K562 (cell line): ENCODE measurements around the gene UBAP2. TPM values are rescaled to one million over a fixed set of nuclear protein-coding genes. Genes with fewer than 3 reads are reported as not detected.

Experiments
- ATAC-seq: fragments of 200-7000 bp; cut with Tn5 transposase; 3 replicates; pipeline ENCODE4 v1.9.1; 2020; ENCODE audit warnings: moderate library complexity
- BruUV-seq: library from RNA; stranded (reverse); fragments of 400-500 nt; replicated peaks from 2 replicates; lab custom pipeline; 2021; lab: Mats Ljungman, UMichigan
- CTCF ChIA-PET: fragments of 300-600 bp; formaldehyde crosslinking; extraction: SDS; loops from one replicate; lab custom pipeline; 2021; ENCODE audit warnings: low intra/inter-chr PET ratio; lab: Yijun Ruan, JAX
- POLR2A ChIA-PET: fragments of 300-600, 350-650 bp; sonication (Branson Sonifier 250); formaldehyde crosslinking; extraction: SDS; loops from one replicate; lab custom pipeline; 2021; ENCODE audit warnings: antibody characterized with exemption, inconsistent platforms; lab: Yijun Ruan, JAX
- DNase-seq, 4 experiments: peaks; one replicate each; pipeline versions ENCODE4 v3.0.0 to v3.0.0-alpha.2; 2011 to 2018; ENCODE audit warnings: low spot score in 3 of 4, mixed read lengths in 3 of 4; ENCODE audit errors: extremely low read depth in 1 of 4
- FAIRE-seq: peaks from 2 replicates; lab custom pipeline; 2011; peaks lifted over from hg19 to GRCh38; lab: Jason Lieb, UNC
- H2AFZ ChIP-seq: 2 replicates; pipeline ENCODE4 v1.6.0; 2011; ENCODE audit warnings: low read depth, low read length, control low read depth, inconsistent platforms
- H3K27ac ChIP-seq: fragments of 200-600 bp; 3 replicates; pipeline ENCODE4 v1.8.0; 2011; ENCODE audit warnings: low read depth, mild to moderate bottlenecking, control low read depth, inconsistent platforms, low read length, moderate library complexity, mixed read lengths; ENCODE audit errors: extremely low read depth
- H3K27me3 ChIP-seq, 2 experiments: fragments of 300-600 bp in 1 of 2; 2 replicates in 1 of 2; 3 replicates in 1 of 2; pipeline versions ENCODE4 v1.6.0 to v1.8.0; 2011; ENCODE audit warnings: inconsistent platforms in 2 of 2, low read length in 2 of 2, mild to moderate bottlenecking in 1 of 2, mixed read lengths in 1 of 2, moderate library complexity in 1 of 2; ENCODE audit not compliant: control insufficient read depth in 2 of 2, insufficient read depth in 2 of 2
- H3K36me3 ChIP-seq: fragments of 300-600 bp; 3 replicates; pipeline ENCODE4 v1.8.0; 2011; ENCODE audit warnings: mild to moderate bottlenecking, low read length, inconsistent platforms; ENCODE audit not compliant: control insufficient read depth, insufficient read depth
- H3K4me1 ChIP-seq, 2 experiments: fragments of 200-600 bp in 1 of 2; replicated peaks in 1 of 2; 2 replicates in 1 of 2; 3 replicates in 1 of 2; pipeline versions ENCODE4 v1.5.1 to v1.8.0; 2011; ENCODE audit warnings: inconsistent platforms in 2 of 2, low read length in 2 of 2, mild to moderate bottlenecking in 1 of 2, mixed read lengths in 1 of 2, moderate library complexity in 1 of 2; ENCODE audit not compliant: control insufficient read depth in 2 of 2, insufficient read depth in 2 of 2
- H3K4me2 ChIP-seq: 2 replicates; pipeline ENCODE4 v1.6.1; 2011; ENCODE audit warnings: low read length, control low read depth, inconsistent platforms, mixed read lengths; ENCODE audit not compliant: insufficient read depth
- H3K4me3 ChIP-seq: fragments of 200-600 bp; sonication (generic), shearing (Covaris generic); 2 replicates; pipeline ENCODE4 v1.5.1; 2016; ENCODE audit warnings: control low read depth, inconsistent platforms
- H3K79me2 ChIP-seq: fragments of 200-600 bp; 3 replicates; pipeline ENCODE4 v1.8.0; 2011; ENCODE audit warnings: low read length, inconsistent platforms; ENCODE audit not compliant: control insufficient read depth, insufficient read depth
- H3K9ac ChIP-seq, 2 experiments: 2 replicates each; pipeline versions ENCODE4 v1.6.0 to v1.6.1; 2011; ENCODE audit warnings: low read depth in 2 of 2, low read length in 2 of 2, control low read depth in 1 of 2, inconsistent platforms in 1 of 2, mild to moderate bottlenecking in 1 of 2, mixed read lengths in 1 of 2; ENCODE audit not compliant: insufficient read depth in 1 of 2
- H3K9me1 ChIP-seq: one replicate; pipeline ENCODE4 v1.6.0; 2011; ENCODE audit warnings: inconsistent platforms, mild to moderate bottlenecking, low read length, moderate library complexity; ENCODE audit not compliant: control insufficient read depth, insufficient read depth
- H3K9me3 ChIP-seq: replicated peaks from 2 replicates; pipeline ENCODE4 v1.5.1; 2011; ENCODE audit warnings: low read depth, low read length, inconsistent platforms; ENCODE audit not compliant: control insufficient read depth, insufficient read depth
- H4K20me1 ChIP-seq: replicated peaks from 2 replicates; pipeline ENCODE4 v1.6.1; 2011; ENCODE audit warnings: low read length, inconsistent platforms, mixed read lengths; ENCODE audit not compliant: control insufficient read depth, insufficient read depth
- CBX3 ChIP-seq, 2 experiments: IDR thresholded peaks; 1 replicate in 1 of 2; 2 replicates in 1 of 2; pipeline ENCODE4 v1.6.1; 2012; ENCODE audit warnings: inconsistent platforms in 2 of 2, low read length in 2 of 2, borderline replicate concordance in 1 of 2, control low read depth in 1 of 2
- HOXB6 ChIP-seq: fragments of 250-450 bp; sonication (Bioruptor Pico); IDR thresholded peaks from 2 replicates; pipeline ENCODE4 v1.5.1; 2022; ENCODE audit warnings: mild to moderate bottlenecking, borderline replicate concordance
- SAP30 ChIP-seq: fragments of 200-600 bp; sonication (generic); IDR thresholded peaks from 2 replicates; pipeline ENCODE4 v1.6.1; 2012; ENCODE audit warnings: borderline replicate concordance, low read depth, mild to moderate bottlenecking, moderate library complexity, low read length, control low read depth, inconsistent platforms; ENCODE audit not compliant: insufficient read depth, poor library complexity, severe bottlenecking
- ZNF134 ChIP-seq: fragments of 250-450 bp; sonication (Bioruptor Pico); conservative IDR thresholded peaks from 2 replicates; pipeline ENCODE4 v1.4.0; 2020
- ZZZ3 ChIP-seq: fragments of 450-650 bp; IDR thresholded peaks from 2 replicates; pipeline ENCODE4 v1.6.1; 2016; ENCODE audit warnings: antibody characterized with exemption, mild to moderate bottlenecking, moderate library complexity
- WGBS: fragments of 100-300 bp; shearing (Covaris generic); methylation state at CpG from one replicate; pipeline ENCODE4 v1.1.6; 2016; ENCODE audit warnings: low coverage, mixed read lengths; ENCODE audit not compliant: insufficient coverage; ENCODE audit errors: missing lambda C conversion rate; 5-methylcytosine and 5-hydroxymethylcytosine counted together
- in situ Hi-C: fragments of 300-500 bp; cut with MboI; formaldehyde crosslinking; loops from 4 replicates; pipeline ENCODE4 v1.15.0; 2018; ENCODE audit warnings: inconsistent platforms, mixed read lengths
- intact Hi-C: fragments of 100-400 bp; cut with micrococcal nuclease; formaldehyde crosslinking; loops from 2 replicates; pipeline ENCODE4 v1.14.2; 2022
- polyA plus RNA-seq, 8 experiments: library from polyadenylated mRNA; depleted of rRNA in 4 of 8; stranded (reverse) in 5 of 8; unstranded in 3 of 8; fragments of >200 nt; fragmentation: Nextera tagmentation in 2 of 8; fragmentation: Illumina TruSeq in 1 of 8; extraction: Ambion mirVana in 2 of 8; extraction: Trizol in 1 of 8; gene quantifications; 2 replicates each; pipeline versions ENCODE4 v1.2.1 to v1.2.3, GENCODE V29; 2011 to 2014; ENCODE audit warnings: inconsistent platforms in 1 of 8, missing spikeins in 1 of 8
- total RNA-seq, 7 experiments: library from RNA; depleted of rRNA in 6 of 7; stranded (reverse); fragments of >200 nt in 6 of 7; fragmentation: Illumina TruSeq in 2 of 7; extraction: Trizol in 2 of 7; gene quantifications; 2 replicates each; pipeline versions ENCODE4 v1.2.1 to v1.2.3, GENCODE V29; 2011 to 2021; ENCODE audit warnings: low replicate concordance in 1 of 7
- TF ChIP-seq, protein P1 (sequence below): IDR thresholded peaks from 3 replicates; pipeline ENCODE4 v1.6.1; 2011; ENCODE audit warnings: borderline replicate concordance, mild to moderate bottlenecking; ENCODE audit not compliant: insufficient read length, insufficient read depth
- TF ChIP-seq, protein P2 (sequence below): sonication (generic); formaldehyde crosslinking; IDR thresholded peaks from 2 replicates; pipeline ENCODE4 v1.8.0; 2022; ENCODE audit warnings: mild to moderate bottlenecking, low read depth, missing genetic modification reagents
- TF ChIP-seq, protein P3 (sequence below), 2 experiments: IDR thresholded peaks; 2 replicates each; pipeline ENCODE4 v1.6.1; 2011; ENCODE audit warnings: borderline replicate concordance in 1 of 2, control low read depth in 1 of 2, low read depth in 1 of 2, low read length in 1 of 2, mild to moderate bottlenecking in 1 of 2, mixed read lengths in 1 of 2, moderate library complexity in 1 of 2; ENCODE audit not compliant: insufficient read depth in 1 of 2, insufficient read length in 1 of 2, poor library complexity in 1 of 2, severe bottlenecking in 1 of 2; ENCODE audit errors: extremely low read depth in 1 of 2
- TF ChIP-seq, protein P4 (sequence below): sonication (generic); formaldehyde crosslinking; IDR thresholded peaks from 2 replicates; pipeline ENCODE4 v1.8.1; 2023; ENCODE audit warnings: mild to moderate bottlenecking, missing genetic modification reagents
- TF ChIP-seq, protein P5 (sequence below): fragments of 250-450 bp; sonication (Bioruptor Pico); IDR thresholded peaks from 2 replicates; pipeline ENCODE4 v1.5.1; 2021; ENCODE audit warnings: mild to moderate bottlenecking

UBAP2 gene
- total and polyA plus RNA-seq, 9 of the 15 experiments (the other 6 are each of a cell fraction or from before 2014, with no cell fraction given) = 8.7 to 47.9 (median 18.7) TPM

DNA sequence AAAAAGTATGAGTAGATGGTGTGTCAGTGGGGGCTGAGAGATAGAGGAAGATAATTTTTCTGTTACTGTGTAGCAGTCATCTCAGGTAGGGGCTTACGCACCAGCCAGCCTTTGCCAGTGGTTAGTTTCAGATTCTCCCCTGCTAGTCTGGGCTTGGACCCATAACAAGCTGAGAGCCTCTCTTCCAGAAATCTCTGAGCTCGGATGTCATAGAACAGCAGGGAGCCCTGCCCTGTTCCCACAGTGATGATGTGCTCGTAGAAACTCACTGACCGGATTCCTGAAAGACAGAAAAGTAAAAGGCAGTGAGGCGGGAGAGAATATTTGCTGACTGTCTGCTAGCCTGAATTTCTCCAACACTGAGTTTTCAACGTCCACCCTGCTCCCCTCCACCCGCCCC lies 40.6 kb upstream of the UBAP2 start:
- WGBS = 92% methylated on average over 6 of the region's 7 CpGs
- POLR2A ChIA-PET = no interaction called here
- Histone ChIP-seq H3K27ac (no peak overlapping the region), H3K4me2 (no peak overlapping the region), H3K27me3 (no peaks in the 10 kb centered on the region), H4K20me1 (0 out of 2 replicates have a peak, but pooled peaks cover 3% of the 10 kb centered on the region), H2AFZ (no peak overlapping the region), H3K4me3 (no peak overlapping the region), H3K79me2 (no peaks in the 10 kb centered on the region), H3K9ac (no peak overlapping the region), H3K9me1 (peaks cover 3% of the 10 kb centered on the region), H3K4me1 (no peaks in the 10 kb centered on the region), H3K36me3 (peaks cover 74% of the 10 kb centered on the region; the same call in 2 of the 3 replicates), H3K9me3 (no peaks in the 10 kb centered on the region)
- FAIRE-seq (no peak), DNase-seq (no peak), ATAC-seq (no peak)
- in situ Hi-C loops = loop anchor here (5.0 kb wide), 1 partner anchor 73 kb away; no protein-coding TSS in a partner anchor
- CTCF ChIA-PET = no interaction called here
- intact Hi-C loops = loop anchor here (10.0 kb wide), 1 partner anchor 165 kb away; no protein-coding TSS in a partner anchor
- no TSS peak for BruUV-seq
- TF ChIP-seq, protein P1, sequence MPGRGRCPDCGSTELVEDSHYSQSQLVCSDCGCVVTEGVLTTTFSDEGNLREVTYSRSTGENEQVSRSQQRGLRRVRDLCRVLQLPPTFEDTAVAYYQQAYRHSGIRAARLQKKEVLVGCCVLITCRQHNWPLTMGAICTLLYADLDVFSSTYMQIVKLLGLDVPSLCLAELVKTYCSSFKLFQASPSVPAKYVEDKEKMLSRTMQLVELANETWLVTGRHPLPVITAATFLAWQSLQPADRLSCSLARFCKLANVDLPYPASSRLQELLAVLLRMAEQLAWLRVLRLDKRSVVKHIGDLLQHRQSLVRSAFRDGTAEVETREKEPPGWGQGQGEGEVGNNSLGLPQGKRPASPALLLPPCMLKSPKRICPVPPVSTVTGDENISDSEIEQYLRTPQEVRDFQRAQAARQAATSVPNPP = no peak
- no peak for TF ChIP-seq ZZZ3
- TF ChIP-seq, protein P2, sequence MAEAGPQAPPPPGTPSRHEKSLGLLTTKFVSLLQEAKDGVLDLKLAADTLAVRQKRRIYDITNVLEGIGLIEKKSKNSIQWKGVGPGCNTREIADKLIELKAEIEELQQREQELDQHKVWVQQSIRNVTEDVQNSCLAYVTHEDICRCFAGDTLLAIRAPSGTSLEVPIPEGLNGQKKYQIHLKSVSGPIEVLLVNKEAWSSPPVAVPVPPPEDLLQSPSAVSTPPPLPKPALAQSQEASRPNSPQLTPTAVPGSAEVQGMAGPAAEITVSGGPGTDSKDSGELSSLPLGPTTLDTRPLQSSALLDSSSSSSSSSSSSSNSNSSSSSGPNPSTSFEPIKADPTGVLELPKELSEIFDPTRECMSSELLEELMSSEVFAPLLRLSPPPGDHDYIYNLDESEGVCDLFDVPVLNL (CRISPR knock-in tag) = no peak
- no peak for TF ChIP-seq CBX3 (IDR thresholded peaks at IDR 0.05; ENCODE audit: borderline replicate concordance in 1 of 2, low read length in 2 of 2)
- TF ChIP-seq, protein P3, sequence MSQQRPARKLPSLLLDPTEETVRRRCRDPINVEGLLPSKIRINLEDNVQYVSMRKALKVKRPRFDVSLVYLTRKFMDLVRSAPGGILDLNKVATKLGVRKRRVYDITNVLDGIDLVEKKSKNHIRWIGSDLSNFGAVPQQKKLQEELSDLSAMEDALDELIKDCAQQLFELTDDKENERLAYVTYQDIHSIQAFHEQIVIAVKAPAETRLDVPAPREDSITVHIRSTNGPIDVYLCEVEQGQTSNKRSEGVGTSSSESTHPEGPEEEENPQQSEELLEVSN (IDR thresholded peaks at IDR 0.05; ENCODE audit: borderline replicate concordance in 1 of 2, extremely low read depth in 1 of 2, insufficient read depth in 1 of 2, insufficient read length in 1 of 2, low read depth in 1 of 2, low read length in 1 of 2, poor library complexity in 1 of 2, severe bottlenecking in 1 of 2) = no peak
- TF ChIP-seq, protein P4, sequence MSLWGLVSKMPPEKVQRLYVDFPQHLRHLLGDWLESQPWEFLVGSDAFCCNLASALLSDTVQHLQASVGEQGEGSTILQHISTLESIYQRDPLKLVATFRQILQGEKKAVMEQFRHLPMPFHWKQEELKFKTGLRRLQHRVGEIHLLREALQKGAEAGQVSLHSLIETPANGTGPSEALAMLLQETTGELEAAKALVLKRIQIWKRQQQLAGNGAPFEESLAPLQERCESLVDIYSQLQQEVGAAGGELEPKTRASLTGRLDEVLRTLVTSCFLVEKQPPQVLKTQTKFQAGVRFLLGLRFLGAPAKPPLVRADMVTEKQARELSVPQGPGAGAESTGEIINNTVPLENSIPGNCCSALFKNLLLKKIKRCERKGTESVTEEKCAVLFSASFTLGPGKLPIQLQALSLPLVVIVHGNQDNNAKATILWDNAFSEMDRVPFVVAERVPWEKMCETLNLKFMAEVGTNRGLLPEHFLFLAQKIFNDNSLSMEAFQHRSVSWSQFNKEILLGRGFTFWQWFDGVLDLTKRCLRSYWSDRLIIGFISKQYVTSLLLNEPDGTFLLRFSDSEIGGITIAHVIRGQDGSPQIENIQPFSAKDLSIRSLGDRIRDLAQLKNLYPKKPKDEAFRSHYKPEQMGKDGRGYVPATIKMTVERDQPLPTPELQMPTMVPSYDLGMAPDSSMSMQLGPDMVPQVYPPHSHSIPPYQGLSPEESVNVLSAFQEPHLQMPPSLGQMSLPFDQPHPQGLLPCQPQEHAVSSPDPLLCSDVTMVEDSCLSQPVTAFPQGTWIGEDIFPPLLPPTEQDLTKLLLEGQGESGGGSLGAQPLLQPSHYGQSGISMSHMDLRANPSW (CRISPR knock-in tag) = no peak
- TF ChIP-seq ZNF134 = no peak
- TF ChIP-seq HOXB6 (CRISPR knock-in tag) = no peak
- TF ChIP-seq SAP30 = no peak
- TF ChIP-seq, protein P5, sequence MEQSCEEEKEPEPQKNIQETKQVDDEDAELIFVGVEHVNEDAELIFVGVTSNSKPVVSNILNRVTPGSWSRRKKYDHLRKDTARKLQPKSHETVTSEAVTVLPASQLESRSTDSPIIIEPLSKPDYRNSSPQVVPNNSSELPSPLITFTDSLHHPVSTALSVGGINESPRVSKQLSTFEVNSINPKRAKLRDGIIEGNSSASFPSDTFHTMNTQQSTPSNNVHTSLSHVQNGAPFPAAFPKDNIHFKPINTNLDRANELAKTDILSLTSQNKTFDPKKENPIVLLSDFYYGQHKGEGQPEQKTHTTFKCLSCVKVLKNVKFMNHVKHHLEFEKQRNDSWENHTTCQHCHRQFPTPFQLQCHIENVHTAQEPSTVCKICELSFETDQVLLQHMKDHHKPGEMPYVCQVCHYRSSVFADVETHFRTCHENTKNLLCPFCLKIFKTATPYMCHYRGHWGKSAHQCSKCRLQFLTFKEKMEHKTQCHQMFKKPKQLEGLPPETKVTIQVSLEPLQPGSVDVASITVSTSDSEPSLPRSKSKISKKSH (CRISPR knock-in tag) = no peak
